Left lung (tissue), 10 donors: ENCODE results near the gene RAPGEF1. TPM values are rescaled to one million over a fixed set of nuclear protein-coding genes. Genes with fewer than 3 reads are reported as not detected.

Experiments used
- ATAC-seq: fragments of 200-7000 bp; cut with Tn5 transposase; one replicate; pipeline ENCODE4 v1.9.1; 2020; ENCODE audit warnings: moderate library complexity
- DNase-seq, 4 donors: peaks; one replicate each; pipeline ENCODE4 v3.0.0-alpha.2; 2013 to 2020
- H3K27ac ChIP-seq, 2 donors: fragments of 200-600 bp; sonication (generic) in 1 of 2; one replicate each; pipeline versions ENCODE4 v1.5.0 to v1.8.0; 2020 to 2021
- H3K27me3 ChIP-seq, 2 donors: fragments of 200-600 bp; sonication (generic) in 1 of 2; one replicate each; pipeline versions ENCODE4 v1.5.0 to v1.8.0; 2020 to 2021
- H3K36me3 ChIP-seq, 2 donors: fragments of 200-600 bp; sonication (generic) in 1 of 2; one replicate each; pipeline versions ENCODE4 v1.5.0 to v1.8.0; 2020 to 2021
- H3K4me1 ChIP-seq, 2 donors: fragments of 200-600 bp; one replicate each; pipeline ENCODE4 v1.8.0; 2021
- H3K4me3 ChIP-seq, 2 donors: fragments of 200-600 bp; sonication (generic) in 1 of 2; one replicate each; pipeline versions ENCODE4 v1.5.0 to v1.8.0; 2020 to 2021; ENCODE audit warnings: mild to moderate bottlenecking in 1 of 2
- H3K9me3 ChIP-seq, 2 donors: fragments of 200-600 bp; sonication (generic) in 1 of 2; one replicate each; pipeline versions ENCODE4 v1.5.0 to v1.8.0; 2020 to 2021
- intact Hi-C, 2 donors: fragments of 100-400 bp; cut with DNase I; formaldehyde crosslinking; loops; one replicate each; pipeline versions ENCODE4 v1.11.2 to v1.14.2; 2022
- polyA plus RNA-seq, 6 donors: library from polyadenylated mRNA; unstranded; fragments of 120-200 nt; gene quantifications; one replicate each; pipeline ENCODE4 v1.2.1, GENCODE V29; 2013; ENCODE audit not compliant: insufficient read length in 6 of 6
- total RNA-seq, 2 donors: library from RNA; stranded (reverse); fragmentation: NEBNext Ultra II Directional; extraction: Animal tissue kit (Norgen Biotek cat#: 25700); gene quantifications; one replicate each; pipeline ENCODE4 v1.2.1, GENCODE V29; 2021
- TF ChIP-seq, protein P1 (sequence below), 2 donors: fragments of 200-600 bp; sonication (generic) in 1 of 2; IDR thresholded peaks; one replicate each; pipeline versions ENCODE4 v1.5.0 to v1.8.0; 2021; ENCODE audit warnings: antibody characterized with exemption in 2 of 2
- donor health status: DM: no; HTN: yes; CAD: no.
- donor health status: DM: no; HTN: no; CAD: no.

The RAPGEF1 gene
- total and polyA plus RNA-seq, 8 donors: 37.5 to 112 (median 45.6) TPM

- Histone ChIP-seq H3K4me1 (peaks cover 0 to 58% of the 10 kb centered on the region in 2 donors), H3K36me3 (peaks cover 0 to 96% of the 10 kb centered on the region in 2 donors), H3K9me3 (no peaks in the 10 kb centered on the region), H3K4me3 (no peak overlapping the region), H3K27ac (peak overlapping the region in 1 of 2 donors; percentile 84), H3K27me3 (no peaks in the 10 kb centered on the region)
- intact Hi-C loops: loop anchor here in 1 of 2 donors (10.0 kb wide), 1 partner anchor 147 kb away; the partner anchor contains the start of gene RAPGEF1
- TF ChIP-seq, protein P1, sequence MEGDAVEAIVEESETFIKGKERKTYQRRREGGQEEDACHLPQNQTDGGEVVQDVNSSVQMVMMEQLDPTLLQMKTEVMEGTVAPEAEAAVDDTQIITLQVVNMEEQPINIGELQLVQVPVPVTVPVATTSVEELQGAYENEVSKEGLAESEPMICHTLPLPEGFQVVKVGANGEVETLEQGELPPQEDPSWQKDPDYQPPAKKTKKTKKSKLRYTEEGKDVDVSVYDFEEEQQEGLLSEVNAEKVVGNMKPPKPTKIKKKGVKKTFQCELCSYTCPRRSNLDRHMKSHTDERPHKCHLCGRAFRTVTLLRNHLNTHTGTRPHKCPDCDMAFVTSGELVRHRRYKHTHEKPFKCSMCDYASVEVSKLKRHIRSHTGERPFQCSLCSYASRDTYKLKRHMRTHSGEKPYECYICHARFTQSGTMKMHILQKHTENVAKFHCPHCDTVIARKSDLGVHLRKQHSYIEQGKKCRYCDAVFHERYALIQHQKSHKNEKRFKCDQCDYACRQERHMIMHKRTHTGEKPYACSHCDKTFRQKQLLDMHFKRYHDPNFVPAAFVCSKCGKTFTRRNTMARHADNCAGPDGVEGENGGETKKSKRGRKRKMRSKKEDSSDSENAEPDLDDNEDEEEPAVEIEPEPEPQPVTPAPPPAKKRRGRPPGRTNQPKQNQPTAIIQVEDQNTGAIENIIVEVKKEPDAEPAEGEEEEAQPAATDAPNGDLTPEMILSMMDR (IDR thresholded peaks at IDR 0.05): no peak
- DNase-seq: peak in 2 of 4 donors; percentile 87 to 93
- ATAC-seq: peak; percentile 76
Measured at GRCh38 chr9:131598121-131598520, 141.8 kb downstream of the RAPGEF1 start.

GRCh38 chr9:131597246-131597645, 142.6 kb downstream of the RAPGEF1 start:
- no peaks in the 10 kb centered on the region for H3K9me3 ChIP-seq
- ATAC-seq (no peak), DNase-seq (no peak)
- peaks cover 0 to 93% of the 10 kb centered on the region in 2 donors for H3K36me3 ChIP-seq
- no peaks in the 10 kb centered on the region for H3K27me3 ChIP-seq
- H3K27ac ChIP-seq: peak overlapping the region in 1 of 2 donors; percentile 84
- H3K4me1 ChIP-seq: peaks cover 0 to 60% of the 10 kb centered on the region in 2 donors
- intact Hi-C loops: loop anchor here in 1 of 2 donors (10.0 kb wide), 1 partner anchor 148 kb away; the partner anchor contains the start of gene RAPGEF1
- no peak overlapping the region for H3K4me3 ChIP-seq
- TF ChIP-seq, protein P1 (IDR thresholded peaks at IDR 0.05): no peak

DNA sequence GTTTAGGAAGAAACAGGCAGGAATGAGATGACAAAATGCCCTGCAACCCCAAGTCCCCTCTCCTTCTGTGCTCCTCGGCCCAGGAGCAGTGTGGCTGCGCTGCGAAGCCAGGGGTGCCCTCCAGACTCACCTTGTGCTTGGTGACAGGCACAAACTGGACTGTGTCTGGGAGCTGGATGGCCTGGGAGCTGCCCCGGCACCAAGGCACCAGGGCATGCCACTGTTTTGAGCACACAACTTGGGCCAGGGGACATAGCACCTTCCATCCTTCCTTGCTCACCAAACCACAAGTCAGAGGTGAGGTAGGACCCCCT, 143.5 kb downstream of the RAPGEF1 start:
- intact Hi-C loops: loop anchor here in 1 of 2 donors (10.0 kb wide), 1 partner anchor 148 kb away; the partner anchor contains the start of gene RAPGEF1
- Histone ChIP-seq H3K9me3 (no peaks in the 10 kb centered on the region), H3K27me3 (no peaks in the 10 kb centered on the region), H3K36me3 (peaks cover 0 to 93% of the 10 kb centered on the region in 2 donors), H3K4me1 (peaks cover 0 to 69% of the 10 kb centered on the region in 2 donors), H3K4me3 (no peak overlapping the region), H3K27ac (no peak overlapping the region)
- DNase-seq (no peak), ATAC-seq (no peak)
- TF ChIP-seq, protein P1 (IDR thresholded peaks at IDR 0.05): no peak

- peak overlapping the region in 1 of 2 donors; percentile 23 for H3K27ac ChIP-seq
- peaks cover 0 to 89% of the 10 kb centered on the region in 2 donors for H3K36me3 ChIP-seq
- H3K4me3 ChIP-seq: no peak overlapping the region
- TF ChIP-seq, protein P1 (IDR thresholded peaks at IDR 0.05): no peak
- peak in 1 of 4 donors; percentile 69 for DNase-seq
- no peaks in the 10 kb centered on the region for H3K27me3 ChIP-seq
- ATAC-seq: no peak
- peaks cover 0 to 74% of the 10 kb centered on the region in 2 donors for H3K4me1 ChIP-seq
- intact Hi-C loops: loop anchor here in 1 of 2 donors (10.0 kb wide), 1 partner anchor 149 kb away; the partner anchor contains the start of gene RAPGEF1
- no peaks in the 10 kb centered on the region for H3K9me3 ChIP-seq
Measured at GRCh38 chr9:131595696-131596429, 144.0 kb downstream of the RAPGEF1 start.
